T-helper 2 cell treated with Interferon-gamma antibody and Interleukin-4, amounts not matched to agents 100 ng/mL and 5 ng/mL, for 36 hours (primary cell): ENCODE data around the gene CLEC18B. TPM values are rescaled to one million over a fixed set of nuclear protein-coding genes. Genes with fewer than 3 reads are reported as not detected.
"Not testable (repeated sequence)": the region's sequence is repeated elsewhere in the genome, so short reads cannot be mapped to it uniquely, and the experiment has no call there.

Experiments
- intact Hi-C: fragments of 100-400 bp; cut with micrococcal nuclease; formaldehyde crosslinking; loops from one replicate; pipeline ENCODE4 v1.15.1; 2023
- total RNA-seq: library from RNA; stranded (reverse); gene quantifications from 2 replicates; pipeline ENCODE4 v1.2.3, GENCODE V29; 2022

CLEC18B gene
- total RNA-seq, 1 donor from 2014 or later: 1.5 TPM

DNA sequence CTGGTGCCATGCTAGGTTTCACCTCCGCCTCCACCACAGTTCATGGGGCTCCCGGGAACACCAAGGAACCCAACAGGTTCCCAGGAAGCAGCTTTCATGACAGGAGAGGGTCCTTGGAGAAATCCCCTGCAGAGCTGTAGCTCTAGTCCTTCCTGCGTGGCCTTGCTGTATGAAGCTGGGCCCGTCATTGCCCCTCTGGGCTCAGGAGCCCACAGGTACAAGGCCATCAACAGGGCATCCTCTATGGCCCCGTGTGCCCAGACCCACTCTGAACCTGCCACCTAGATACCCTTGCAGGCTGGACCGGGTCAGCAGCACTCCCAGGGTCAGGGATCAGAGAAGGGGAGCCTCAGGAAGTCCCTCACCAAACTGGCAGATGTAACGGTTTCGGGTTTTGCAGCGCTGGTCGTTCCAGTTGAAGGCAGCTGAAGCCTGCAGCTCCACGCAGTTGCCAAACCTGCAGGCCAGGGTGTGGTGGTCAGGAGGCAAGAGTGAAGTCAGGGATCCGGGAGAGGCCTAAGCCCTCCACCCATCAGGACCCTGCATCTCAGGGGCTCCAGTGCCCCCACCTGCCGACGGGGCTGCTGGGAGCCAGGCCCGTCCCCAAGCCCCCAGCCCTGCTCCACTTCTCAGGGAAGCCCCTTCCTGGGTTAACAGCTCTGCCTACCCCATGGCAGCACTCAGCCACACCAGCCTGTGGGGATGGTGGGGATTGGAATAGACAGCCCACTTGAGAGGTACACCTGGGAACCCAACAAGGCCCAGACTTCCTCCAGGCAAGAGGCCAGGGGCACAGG lies 11.9 kb downstream of the CLEC18B start:
- intact Hi-C loops: not testable (repeated sequence)

DNA sequence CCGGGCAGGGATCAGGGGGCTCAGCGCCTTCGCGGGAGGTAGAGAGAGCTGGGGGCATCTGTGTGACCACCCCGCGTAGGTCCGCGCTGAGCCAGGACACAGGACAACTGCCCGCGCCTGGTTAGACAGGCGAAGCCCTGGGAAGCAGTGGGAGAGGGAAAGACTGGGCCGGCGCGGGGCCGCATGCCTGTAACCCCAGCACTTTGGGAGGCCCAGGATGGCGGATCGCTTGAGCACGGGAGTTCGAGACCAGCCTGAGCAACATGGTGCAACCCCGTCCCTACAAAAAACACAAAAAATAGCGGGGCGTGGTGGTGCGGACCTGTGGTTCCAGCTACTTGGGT lies 13.9 kb downstream of the CLEC18B start:
- intact Hi-C loops: not testable (repeated sequence)

DNA sequence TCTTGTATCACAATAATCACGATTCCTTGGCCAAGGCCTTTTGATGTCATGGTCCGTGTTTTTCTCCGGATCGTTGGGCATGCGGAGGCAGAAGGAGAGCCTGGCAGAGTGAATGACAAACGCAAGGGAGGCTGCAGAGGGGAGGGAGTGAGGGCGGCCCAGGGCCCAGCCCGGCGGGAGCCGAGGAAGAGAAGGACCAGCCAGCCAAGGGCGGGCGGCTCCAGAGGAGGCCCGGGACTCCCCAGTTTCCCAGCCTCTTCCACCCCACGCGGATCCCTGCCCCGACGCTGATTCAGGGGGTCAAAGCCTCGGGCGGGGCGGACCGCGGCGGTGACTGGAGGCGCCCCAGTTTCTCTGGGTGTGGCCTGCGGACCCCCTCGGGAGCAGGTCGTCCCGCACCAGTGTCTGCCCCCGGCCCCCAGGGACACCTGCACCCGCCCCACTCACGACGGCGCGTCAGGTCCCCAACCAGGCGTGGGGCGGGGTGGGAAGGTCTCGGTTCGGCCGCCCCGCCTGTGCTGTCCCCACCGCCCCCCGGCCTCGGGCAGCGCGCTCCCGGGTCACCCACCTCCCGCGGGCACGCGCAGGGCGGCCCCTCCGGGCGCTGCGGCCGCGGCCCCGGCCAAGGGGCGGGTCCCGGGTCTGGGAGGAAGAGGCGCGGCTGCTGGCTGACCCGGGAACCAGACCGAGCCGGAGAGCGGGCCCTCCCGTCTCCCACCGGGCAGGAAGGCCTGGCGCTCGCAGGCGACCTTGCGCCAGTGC lies 14.5 kb downstream of the CLEC18B start:
- intact Hi-C loops: not testable (repeated sequence)

DNA sequence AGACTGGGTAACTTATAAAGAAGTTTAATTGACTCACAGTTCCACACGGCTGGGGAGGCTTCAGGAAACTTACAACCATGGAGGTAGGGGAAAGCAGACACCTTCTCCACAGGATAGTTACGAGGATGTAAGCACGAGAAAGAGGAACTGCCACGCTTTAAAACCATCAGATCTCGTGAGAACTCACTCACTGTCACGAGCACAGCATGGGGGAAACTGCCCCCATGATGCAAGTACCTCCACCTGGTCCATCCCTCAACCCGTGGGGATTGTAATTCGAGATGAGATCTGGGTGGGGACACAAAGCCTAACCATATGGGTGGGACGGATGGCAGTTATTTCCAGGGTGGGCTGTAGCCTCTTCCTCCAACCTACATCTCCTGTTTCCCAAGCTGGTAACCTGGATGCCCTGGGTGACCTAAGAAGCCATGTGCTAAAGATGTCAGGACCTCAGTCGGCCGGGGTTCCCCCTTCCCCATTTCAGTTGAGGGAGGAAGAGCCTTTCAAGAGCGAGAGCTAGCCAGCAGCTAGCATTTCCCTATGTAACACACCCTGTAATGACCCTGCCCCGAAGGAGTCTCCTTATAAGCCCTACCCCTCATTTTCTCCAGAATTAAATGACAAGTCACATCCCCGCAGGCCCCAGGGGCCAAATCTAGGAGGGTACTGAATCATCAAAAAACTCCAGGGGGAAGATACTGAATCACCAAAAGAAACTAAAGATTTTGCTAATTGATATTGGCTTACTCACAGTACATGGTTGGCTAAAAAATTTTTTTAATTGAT lies 16.9 kb downstream of the CLEC18B start:
- intact Hi-C loops: not testable (repeated sequence)

DNA sequence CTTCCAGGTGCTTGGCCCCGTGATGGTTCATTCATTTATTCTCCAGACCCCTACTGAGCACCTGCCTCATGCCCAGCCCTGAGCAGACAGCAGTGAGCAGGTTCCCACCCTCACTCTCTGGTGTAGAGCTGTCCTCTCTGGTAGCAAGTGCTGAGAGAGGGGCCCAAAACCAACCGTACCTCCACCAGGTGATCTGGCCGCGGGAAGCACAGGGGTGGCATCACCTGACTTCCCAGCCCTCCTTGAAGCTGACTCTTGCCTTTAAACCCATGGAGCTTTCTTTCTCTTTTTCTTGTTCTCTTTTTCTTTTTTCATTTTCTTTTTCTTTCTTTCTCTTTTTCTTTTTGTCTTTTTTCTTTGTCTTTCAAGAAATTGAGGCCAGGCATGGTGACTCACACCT lies 21.0 kb downstream of the CLEC18B start:
- intact Hi-C loops: not testable (repeated sequence)

DNA sequence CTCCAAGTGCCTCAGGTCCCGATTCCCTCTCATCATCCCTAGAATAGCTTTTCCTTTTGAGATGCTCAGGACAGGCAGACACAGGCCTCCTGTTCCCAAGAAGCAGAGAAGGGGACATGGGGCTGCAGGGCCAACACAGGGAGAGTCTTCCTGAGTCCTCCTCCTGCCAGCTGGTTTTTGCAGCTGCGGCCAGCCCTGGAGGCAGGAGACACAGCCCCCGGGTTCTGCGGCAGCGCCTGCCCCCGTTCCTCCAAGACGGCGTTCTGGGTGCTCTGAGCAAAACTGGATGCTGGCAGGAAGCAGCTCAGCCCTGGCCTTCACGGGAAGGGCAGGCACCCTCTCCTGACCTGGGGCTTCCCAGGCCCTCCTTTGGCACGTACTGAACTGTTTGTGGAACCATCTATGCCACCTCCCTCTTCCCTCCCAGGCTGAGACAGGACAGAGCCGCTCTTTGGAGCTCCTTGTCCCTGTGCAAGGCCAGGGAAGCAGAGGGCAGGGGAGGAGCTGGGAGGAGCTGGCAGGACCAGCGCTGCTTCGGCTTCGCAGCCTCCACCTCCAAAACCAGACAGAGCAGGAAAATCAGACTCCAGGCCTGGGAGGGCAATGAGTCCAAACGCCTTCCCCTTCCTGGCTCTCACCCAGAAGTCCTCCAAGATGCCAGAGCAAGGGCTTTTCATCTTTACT lies 22.9 kb downstream of the CLEC18B start:
- intact Hi-C loops: not testable (repeated sequence)

DNA sequence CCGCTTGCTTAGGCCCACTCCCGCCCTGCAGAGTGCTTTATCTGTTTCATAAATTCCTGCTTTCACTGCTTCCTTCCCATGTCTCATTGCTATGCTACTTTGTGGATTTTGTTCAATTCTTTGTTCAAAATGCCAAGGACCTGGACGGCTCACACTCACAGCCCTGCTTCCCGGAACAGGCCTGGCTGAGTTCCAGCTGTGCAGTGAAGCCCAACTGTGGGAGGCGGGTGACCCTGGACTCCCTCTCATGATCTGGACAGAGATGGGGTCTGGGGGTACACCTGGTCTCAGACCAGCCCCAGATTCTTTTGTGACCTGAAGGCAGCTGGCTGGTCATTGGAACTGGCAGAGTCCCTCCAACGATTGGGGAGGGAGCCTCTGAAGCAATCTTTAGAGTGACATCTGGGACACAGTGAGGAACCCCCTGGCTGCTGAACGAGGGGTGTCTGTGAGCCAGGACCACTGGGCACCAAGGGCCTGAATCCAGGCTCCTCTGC lies 24.7 kb downstream of the CLEC18B start:
- intact Hi-C loops: not testable (repeated sequence)

DNA sequence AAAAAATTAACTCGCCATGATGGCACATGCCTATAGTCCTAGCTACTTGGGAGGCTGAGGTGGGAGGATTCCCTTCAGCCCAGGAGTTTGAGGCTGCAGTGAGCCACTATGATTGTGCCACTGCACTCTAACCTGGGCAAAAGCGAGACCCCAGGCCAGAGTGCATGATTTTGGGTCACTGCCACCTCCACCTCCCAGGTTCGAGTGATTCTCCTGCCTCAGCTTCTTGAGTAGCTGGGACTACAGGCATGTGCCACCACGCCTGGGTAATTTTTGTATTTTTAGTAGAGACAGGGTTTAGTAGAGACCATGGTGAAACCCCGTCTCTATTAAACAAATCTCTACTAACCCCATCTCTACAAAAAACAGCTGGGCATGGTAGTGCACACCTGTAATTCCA lies 26.7 kb downstream of the CLEC18B start:
- intact Hi-C loops: not testable (repeated sequence)

DNA sequence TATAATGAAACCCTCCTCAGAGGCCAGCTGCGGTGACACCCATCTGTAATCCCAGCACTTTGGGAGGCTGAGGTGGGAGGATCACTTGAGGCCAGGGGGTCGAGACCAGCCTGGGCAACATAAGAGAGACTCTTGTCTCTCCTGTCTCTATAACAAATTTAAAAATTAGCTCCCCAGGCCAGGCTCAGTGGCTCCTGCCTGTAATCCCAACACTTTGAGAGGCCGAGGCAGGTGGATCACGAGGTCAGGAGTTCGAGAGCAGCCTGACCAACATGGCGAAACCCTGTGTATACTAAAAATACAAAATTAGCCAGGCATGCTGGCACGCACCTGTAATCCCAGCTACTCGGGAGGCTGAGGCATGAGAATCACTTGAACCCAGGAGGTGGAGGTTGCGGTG lies 27.1 kb downstream of the CLEC18B start:
- intact Hi-C loops: not testable (repeated sequence)

DNA sequence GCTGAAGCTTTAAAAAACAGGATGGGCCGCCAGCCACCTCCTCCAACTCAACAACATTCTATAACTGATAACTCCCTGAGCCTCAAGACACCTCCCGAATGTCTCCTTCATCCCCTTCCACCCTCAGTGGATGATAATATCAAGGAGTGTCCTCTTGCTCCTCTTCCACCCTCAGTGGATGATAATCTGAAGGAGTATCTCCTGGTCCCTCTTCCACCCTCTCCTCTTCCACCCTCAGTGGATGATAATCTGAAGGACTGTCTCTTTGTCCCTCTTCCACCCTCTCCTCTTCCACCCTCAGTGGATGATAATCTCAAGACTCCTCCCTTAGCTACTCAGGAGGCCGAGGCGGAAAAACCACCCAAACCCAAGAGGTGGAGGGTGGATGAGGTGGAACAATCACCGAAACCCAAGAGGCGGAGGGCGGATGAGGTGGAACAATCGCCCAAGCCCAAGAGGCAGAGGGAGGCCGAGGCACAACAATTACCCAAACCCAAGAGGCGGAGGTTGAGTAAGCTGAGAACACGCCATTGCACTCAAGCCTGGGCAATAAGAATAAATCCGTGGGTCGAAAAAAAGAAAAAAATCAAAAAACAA lies 29.7 kb downstream of the CLEC18B start:
- intact Hi-C loops: not testable (repeated sequence)

DNA sequence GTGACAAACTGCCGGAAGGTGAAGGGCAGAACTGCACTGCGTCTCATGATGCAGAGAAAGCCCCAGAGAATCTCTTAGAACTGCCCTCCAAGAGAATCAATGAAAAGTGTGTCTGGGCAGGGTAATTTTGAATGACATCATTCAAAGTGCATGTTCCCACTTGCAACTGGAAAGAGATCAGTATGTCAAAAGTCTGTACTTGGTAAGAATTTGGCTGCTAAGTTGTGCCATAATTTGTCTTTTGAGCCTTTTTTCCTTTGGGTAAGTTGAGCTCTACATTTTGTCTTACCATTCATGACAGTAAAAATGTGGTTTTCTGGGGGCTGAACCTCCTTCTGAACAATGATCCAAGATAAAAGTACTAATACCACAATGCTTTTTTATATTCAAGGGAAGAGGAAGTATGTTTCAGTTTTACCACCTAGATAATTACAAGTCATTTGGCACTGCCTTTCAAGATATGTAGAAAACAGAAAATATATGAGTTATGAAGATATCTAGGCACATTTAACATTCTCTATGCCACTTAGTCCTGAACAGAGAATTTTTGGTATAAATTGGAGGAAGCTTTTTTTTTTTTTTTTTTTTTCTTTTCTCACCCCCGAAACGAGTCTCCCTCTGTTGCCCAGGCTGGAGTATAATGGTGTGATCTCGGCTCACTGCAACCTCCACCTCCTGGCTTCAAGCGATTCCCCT lies 38.8 kb downstream of the CLEC18B start:
- intact Hi-C loops: not testable (repeated sequence)

DNA sequence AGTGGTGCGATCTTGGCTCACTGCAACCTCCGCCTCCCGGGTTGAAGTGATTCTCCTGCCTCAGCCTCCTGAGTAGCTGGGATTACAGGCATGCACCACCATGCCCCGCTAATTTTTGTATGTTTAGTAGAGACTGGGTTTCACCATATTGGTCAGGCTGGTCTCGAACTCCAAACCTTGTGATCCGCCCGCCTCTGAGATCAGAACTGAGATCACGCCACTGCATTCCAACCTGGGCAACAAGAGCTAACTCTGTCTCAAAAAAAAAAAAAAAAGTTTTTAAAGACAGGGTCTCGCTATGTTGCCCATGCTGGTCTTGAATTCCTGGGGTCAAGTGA lies 47.5 kb downstream of the CLEC18B start:
- intact Hi-C loops: not testable (repeated sequence)

DNA sequence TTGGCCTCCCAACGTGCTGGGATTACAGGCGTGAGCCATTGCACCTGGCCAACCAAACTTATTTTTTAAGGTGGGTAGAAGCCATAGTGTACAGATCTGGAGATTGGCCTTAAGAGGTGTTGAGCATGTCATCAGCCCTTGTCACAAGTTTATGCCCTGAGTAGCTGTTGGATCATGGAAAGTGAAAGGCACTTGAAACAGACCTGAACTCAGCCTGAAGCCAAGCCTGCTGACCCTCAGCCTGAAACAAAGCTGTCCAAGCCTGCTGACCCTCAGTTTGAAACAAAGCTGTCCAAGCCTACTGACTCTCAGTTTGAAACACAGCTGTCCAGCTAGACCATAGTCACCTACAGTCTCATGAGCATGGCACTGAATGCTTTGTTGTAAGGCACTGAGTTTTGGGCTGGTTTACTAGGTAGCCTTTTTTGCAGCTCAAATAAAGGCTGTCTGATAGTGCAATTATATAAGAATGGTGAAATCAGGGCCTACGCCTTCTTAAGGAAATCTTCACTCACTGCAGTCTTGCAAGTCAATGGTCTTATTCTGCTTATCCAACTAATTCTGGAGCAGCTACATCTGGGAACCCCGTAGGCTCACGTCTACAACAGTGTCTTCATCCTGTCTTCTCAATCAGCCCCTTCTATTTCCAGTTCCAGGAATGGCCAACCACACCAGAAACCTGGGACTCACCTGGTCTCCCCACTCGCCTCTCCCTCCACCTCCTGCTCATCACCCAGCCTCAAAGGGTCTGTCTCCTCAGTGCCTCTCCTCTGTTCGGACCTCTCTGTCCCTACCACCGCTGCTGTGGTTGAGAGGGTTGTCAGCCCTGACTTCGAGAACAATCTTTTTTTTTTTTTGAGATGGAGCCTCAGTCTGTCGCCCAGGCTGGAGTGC lies 48.1 kb downstream of the CLEC18B start:
- intact Hi-C loops: no loop called here

DNA sequence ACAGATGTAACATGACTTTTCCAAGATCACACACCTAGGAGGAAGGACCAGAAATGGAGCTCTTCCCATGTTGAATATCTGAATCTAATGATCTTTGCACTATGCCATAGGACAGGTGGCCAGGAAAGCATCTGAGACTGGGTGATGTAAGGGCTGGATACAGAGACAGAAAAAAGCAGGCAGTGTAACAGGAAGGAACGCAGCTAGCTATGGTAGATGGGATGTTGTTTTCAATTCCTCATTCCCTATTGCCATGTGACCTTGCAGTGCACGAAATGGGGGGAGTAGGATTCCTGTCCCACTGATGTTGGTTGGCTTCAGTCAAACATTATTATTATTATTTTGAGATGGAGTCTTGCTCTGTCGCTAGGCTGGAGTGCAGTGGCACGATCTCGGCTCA lies 48.9 kb downstream of the CLEC18B start:
- intact Hi-C loops: no loop called here

DNA sequence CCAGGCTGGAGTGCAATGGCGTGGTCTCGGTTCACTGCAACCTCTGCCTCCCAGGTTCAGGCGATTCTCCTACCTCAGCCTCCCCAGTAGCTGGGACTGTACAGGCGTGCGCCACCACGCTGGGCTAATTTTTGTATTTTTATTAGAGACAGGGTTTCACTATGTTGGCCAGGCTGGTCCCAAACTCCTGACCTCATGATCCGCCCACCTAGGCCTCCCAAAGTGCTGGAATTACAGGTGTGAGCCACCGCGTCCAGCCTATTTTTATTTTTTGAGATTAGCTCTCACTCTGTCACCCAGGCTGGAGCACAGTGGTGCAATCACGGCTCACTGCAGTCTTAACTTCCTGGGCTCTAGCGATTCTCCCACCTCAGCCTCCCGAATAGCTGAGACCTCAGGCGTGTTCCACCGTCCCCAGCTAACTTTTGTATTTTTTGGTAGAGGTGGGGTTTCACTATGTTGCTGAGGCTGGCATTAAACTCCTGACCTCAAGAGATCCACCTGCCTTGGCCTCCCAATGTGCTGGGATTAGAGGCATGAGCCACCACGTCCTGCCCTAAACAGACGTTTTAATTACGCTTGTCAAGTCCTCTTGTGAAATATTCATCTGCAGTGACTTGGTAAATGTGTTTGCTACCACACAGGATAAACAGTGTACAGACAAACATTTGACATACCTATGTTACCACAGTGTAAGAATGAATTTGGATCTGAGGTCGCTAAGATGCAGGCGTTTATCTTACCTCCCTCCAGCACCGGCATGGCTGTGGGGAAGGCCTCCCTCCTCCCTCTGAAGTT lies 50.7 kb downstream of the CLEC18B start:
- intact Hi-C loops: not testable (repeated sequence)

DNA sequence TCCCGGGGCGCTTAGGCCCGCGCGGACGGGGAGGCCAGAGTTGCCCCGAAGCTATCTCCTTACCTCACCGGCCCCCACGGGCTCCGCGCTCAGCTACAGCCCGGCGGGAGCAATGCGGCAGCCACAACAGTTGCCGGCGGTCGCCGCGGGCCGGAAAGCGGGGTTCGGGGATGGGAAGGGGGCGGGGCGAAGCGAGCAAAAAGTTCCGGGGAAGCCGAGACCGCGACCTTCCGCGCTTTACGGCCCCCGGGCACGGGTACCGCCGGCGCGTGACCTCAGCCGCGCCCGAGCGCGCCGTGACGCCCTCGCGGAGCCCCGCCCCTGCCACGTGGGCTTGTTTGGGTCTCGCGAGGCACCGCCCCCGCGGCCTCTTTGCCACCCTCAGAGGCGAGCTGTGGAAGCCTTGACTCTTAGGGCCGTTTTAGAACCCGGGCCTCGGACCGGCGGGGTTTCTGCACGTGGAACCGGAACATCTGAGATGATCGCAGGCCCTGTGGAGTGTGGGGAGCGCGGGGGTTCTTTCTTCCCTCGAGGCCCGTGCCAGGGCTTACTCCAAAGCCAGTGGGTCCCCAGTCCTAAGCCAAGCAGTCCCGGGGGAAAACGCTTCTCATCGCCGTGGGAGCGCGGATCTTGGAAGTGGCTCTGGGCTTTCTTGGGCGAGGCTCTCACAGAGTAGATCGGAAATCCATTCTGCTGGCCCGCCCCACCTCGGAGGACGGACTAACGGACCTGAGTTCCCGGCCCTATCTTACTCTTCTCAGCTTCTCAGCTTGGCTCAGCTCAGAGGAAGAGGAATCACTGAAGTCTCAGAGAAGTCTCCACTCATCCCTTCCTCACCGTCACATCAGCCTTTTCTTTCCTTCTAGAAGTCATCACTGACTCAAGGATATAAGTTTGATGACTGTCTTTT lies 53.0 kb downstream of the CLEC18B start:
- intact Hi-C loops: loop anchor here (1.0 to 10.0 kb wide), 4 partner anchors 67 to 298 kb away; partner anchors contain the start of genes GLG1, PSMD7 and RFWD3

DNA sequence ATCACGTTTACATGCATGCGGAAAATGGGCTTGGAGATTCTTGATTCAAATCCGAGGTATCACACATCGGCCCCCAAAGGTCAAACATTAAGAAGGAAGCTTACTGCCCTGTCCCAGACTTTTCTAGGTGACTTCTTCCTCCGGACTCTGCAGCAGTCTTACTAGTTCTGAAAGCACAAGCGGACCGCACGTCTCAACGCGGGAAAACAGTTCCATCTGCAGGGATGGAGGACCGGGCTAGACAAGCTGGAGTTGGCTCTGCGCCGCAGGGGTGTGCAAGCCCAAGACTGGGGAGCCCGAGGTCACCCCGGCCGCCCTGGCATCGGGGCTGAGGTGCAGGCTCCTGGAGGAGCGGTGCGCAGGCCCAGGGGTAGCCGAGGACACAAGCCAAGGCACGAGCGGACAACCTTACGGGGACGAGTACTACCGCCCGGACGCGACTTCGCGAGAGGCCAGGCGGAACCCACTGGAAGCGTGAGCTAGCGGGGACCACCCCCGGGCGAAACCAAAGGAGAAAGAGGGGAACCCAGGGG lies 53.7 kb downstream of the CLEC18B start:
- intact Hi-C loops: loop anchor here (1.0 to 10.0 kb wide), 4 partner anchors 67 to 299 kb away; partner anchors contain the start of genes GLG1, PSMD7 and RFWD3
